ENCODE data around the gene PSAP.

DNA sequence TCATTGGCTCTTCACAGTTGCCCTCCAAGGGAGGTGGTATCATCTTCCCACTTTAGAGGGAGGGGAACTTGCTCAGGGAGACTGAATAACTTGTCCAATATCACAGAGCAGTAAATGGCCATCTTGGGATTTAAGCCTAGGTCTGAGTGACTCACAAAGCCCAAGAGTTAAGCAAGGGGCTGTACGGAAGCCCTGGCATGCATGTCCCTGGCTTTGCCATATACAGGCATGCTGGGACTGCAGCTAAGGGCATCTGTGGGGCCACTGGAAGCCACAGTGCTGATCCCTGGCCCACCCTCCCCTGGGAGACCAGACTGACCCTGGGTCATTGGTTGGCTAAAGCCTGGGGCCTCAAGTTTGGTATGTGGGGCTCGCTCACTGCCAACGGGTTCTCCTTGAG, 80.8 kb downstream of the PSAP start:
- TF ChIP-seq POLR2AphosphoS5 (IDR thresholded peaks at IDR 0.05; ENCODE audit: borderline replicate concordance, low read depth, low read length) (no peak), EZH2 (IDR thresholded peaks at IDR 0.05) (no peak)
